ENCODE measurements around the gene EGLN3. TPM values are rescaled to one million over a fixed set of nuclear protein-coding genes. Genes with fewer than 3 reads are reported as not detected.

Gene EGLN3
- total and polyA plus RNA-seq, 2 donors (not counting 3 experiments of a cell fraction or from before 2014, with no cell fraction given): 0.20 TPM; not detected in 1

- Histone ChIP-seq H3K4me2 (ENCODE audit: insufficient read depth, low read length) (peak overlapping the region; percentile 42), H2AFZ (ENCODE audit: low read depth, low read length) (no peak overlapping the region), H3K4me3 (replicated peaks in 1 of 3; ENCODE audit: insufficient read depth in 1 of 3, low read depth in 1 of 3, low read length in 3 of 3) (no peak overlapping the region), H3K36me3 (ENCODE audit: control insufficient read depth in 2 of 2, extremely low read depth in 1 of 2, insufficient read depth in 2 of 2, low read length in 2 of 2) (no peaks in the 10 kb centered on the region), H3K4me1 (ENCODE audit: control insufficient read depth, extremely low read depth, insufficient read depth, low read length) (peaks cover 34% of the 10 kb centered on the region), H3K9me3 (replicated peaks; ENCODE audit: control insufficient read depth, insufficient read depth, low read length) (no peaks in the 10 kb centered on the region), H4K20me1 (replicated peaks; ENCODE audit: control insufficient read depth, extremely low read depth, insufficient read depth, low read length) (no peaks in the 10 kb centered on the region), H3K79me2 (ENCODE audit: control insufficient read depth, insufficient read depth, low read length) (no peaks in the 10 kb centered on the region), H3K9me1 (replicated peaks; ENCODE audit: control insufficient read depth, extremely low read depth, insufficient read depth, low read length) (no peaks in the 10 kb centered on the region), H3K27ac (ENCODE audit: insufficient read depth, low read depth, low read length) (peak overlapping the region; percentile 79), H3K9ac (replicated peaks; ENCODE audit: extremely low read depth, insufficient read depth, low read length) (no peak overlapping the region), H3K27me3 (ENCODE audit: control insufficient read depth in 2 of 2, insufficient read depth in 2 of 2, low read length in 2 of 2) (no peaks in the 10 kb centered on the region)
- FAIRE-seq (no peak), DNase-seq (ENCODE audit: low read depth, low spot score) (no peak)
- ChIA-PET POLR2A (no interaction called here), CTCF (interaction anchor here (1.7 kb wide), 1 partner anchor 181 kb away, joined by 6 read pairs; no protein-coding TSS in a partner anchor)
- dilution Hi-C loops (cut with MboI; ENCODE audit: extremely low pct_ligation_motif_present, low sequenced_read_pairs): no loop called here
- BruUV-seq (replicated peaks): no TSS peak
- TF ChIP-seq MAX (IDR thresholded peaks at IDR 0.05; ENCODE audit: insufficient read depth, insufficient read length) (no peak), JUN (IDR thresholded peaks at IDR 0.05; ENCODE audit: borderline replicate concordance, insufficient read depth, insufficient read length, low read depth) (no peak), POLR2AphosphoS5 (IDR thresholded peaks at IDR 0.05; ENCODE audit: insufficient read depth, low read depth, low read length) (no peak)
- intact Hi-C loops (cut with micrococcal nuclease): loop anchor here (2.0 to 5.0 kb wide), 2 partner anchors 33 to 145 kb away; partner anchors contain the start of gene EGLN3
These were observed 33.2 kb downstream of the EGLN3 start for GRCh38 chr14:33917661-33918060.

GRCh38 chr14:33916663-33917565 is 34.0 kb downstream of the EGLN3 start:
- dilution Hi-C loops (cut with MboI; ENCODE audit: extremely low pct_ligation_motif_present, low sequenced_read_pairs): no loop called here
- no peaks in the 10 kb centered on the region for H4K20me1 ChIP-seq (replicated peaks; ENCODE audit: control insufficient read depth, extremely low read depth, insufficient read depth, low read length)
- H3K9me1 ChIP-seq (replicated peaks; ENCODE audit: control insufficient read depth, extremely low read depth, insufficient read depth, low read length): no peaks in the 10 kb centered on the region
- no peaks in the 10 kb centered on the region for H3K9me3 ChIP-seq (replicated peaks; ENCODE audit: control insufficient read depth, insufficient read depth, low read length)
- ChIA-PET CTCF (interaction anchor here (1.7 kb wide), 1 partner anchor 182 kb away, joined by 6 read pairs; no protein-coding TSS in a partner anchor), POLR2A (no interaction called here)
- no peaks in the 10 kb centered on the region for H3K79me2 ChIP-seq (ENCODE audit: control insufficient read depth, insufficient read depth, low read length)
- H3K27me3 ChIP-seq (ENCODE audit: control insufficient read depth in 2 of 2, insufficient read depth in 2 of 2, low read length in 2 of 2): no peaks in the 10 kb centered on the region
- no peak overlapping the region for H3K4me3 ChIP-seq (replicated peaks in 1 of 3; ENCODE audit: insufficient read depth in 1 of 3, low read depth in 1 of 3, low read length in 3 of 3)
- H3K4me2 ChIP-seq (ENCODE audit: insufficient read depth, low read length): peak overlapping the region; percentile 42
- no TSS peak for BruUV-seq (replicated peaks)
- peak; percentile 88 for DNase-seq (ENCODE audit: low read depth, low spot score)
- intact Hi-C loops (cut with micrococcal nuclease): loop anchor here (2.0 to 5.0 kb wide), 2 partner anchors 34 to 145 kb away; partner anchors contain the start of gene EGLN3
- peak overlapping the region; percentile 80 for H2AFZ ChIP-seq (ENCODE audit: low read depth, low read length)
- TF ChIP-seq FOS (IDR thresholded peaks at IDR 0.05; ENCODE audit: borderline replicate concordance, insufficient read depth, low read length) (peak; percentile 76), CTCF (IDR thresholded peaks at IDR 0.05; ENCODE audit: extremely low read depth in 1 of 2, insufficient read depth in 1 of 2, low read depth in 1 of 2, low read length in 2 of 2) (no peak), GATA2 (IDR thresholded peaks at IDR 0.05; ENCODE audit: insufficient read depth, insufficient read length, low read depth, low read length) (peak; percentile 92), JUN (IDR thresholded peaks at IDR 0.05; ENCODE audit: borderline replicate concordance, insufficient read depth, insufficient read length, low read depth) (peak; percentile 48)
- peaks cover 32% of the 10 kb centered on the region for H3K4me1 ChIP-seq (ENCODE audit: control insufficient read depth, extremely low read depth, insufficient read depth, low read length)
- H3K9ac ChIP-seq (replicated peaks; ENCODE audit: extremely low read depth, insufficient read depth, low read length): peak overlapping the region; percentile 37
- peak; percentile 95 for FAIRE-seq
- H3K27ac ChIP-seq (ENCODE audit: insufficient read depth, low read depth, low read length): peak overlapping the region; percentile 79
- no peaks in the 10 kb centered on the region for H3K36me3 ChIP-seq (ENCODE audit: control insufficient read depth in 2 of 2, extremely low read depth in 1 of 2, insufficient read depth in 2 of 2, low read length in 2 of 2)

Data from endothelial cell of umbilical vein (primary cell).